ENCODE measurements around the gene TGFA.

DNA sequence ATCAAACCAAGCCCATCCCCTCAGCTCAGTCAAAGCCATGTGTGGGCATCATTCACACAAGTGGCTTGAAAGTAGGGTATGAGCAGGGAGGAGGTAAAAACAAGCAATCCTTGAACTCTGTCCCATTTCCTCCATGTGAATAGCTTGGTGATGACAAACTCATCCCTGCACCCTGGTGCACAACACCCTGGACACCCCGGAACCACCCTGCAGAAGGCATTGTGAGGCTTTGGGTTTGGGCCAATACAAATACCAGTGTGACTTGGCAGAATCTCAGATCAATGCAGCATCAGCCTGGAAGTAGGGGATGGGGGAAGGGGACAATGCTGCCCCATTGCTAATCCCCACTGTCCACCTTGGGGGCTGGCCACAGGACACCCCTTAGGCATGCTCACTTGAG, 28.6 kb downstream of the TGFA start:
- TF ChIP-seq CTCF (IDR thresholded peaks at IDR 0.05) (no peak), POLR2A (IDR thresholded peaks at IDR 0.05) (no peak)

Data from heart left ventricle (tissue), 13 donors.